Upper lobe of left lung (tissue), 4 donors: ENCODE results near the gene AKAP8L.

Source experiments
- CTCF ChIP-seq, 6 experiments: fragments of 450-650 bp in 4 of 6; fragments of 200-600 bp in 2 of 6; sonication (generic) in 2 of 6; IDR thresholded peaks; one replicate each; pipeline ENCODE4 v1.5.1; 2016 to 2019; ENCODE audit warnings: antibody characterized with exemption in 6 of 6
- POLR2A ChIP-seq, 4 donors: fragments of 450-650 bp; IDR thresholded peaks; one replicate each; pipeline ENCODE4 v1.5.1; 2016 to 2017; ENCODE audit warnings: antibody characterized with exemption in 4 of 4, mild to moderate bottlenecking in 2 of 4

DNA sequence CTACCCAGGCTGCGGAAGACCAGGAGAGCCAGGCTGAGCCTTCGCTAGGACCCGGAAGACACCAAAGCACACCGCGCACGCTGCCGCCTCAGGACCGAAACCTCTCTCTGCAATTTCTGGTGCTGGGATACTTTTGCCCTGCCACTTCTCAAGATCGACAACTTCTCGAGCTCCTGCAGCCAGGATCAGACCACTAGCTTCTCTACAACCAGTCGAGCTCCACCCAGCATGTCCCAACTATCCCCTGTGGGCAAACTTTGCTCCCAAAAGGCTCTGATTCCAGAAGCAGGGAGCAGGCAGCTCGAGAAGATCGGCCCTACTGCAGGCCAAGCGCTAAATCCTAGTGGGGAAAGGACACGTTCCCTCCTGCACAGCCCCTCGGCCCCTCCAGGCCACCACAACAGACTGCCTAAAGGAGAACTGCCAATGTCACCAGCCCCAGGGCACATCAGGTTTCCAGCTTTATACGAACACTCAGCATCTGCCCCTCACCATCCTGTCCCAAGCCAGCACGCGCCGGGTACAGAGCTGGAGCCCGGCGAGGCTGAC, 40.2 kb downstream of the AKAP8L start:
- TF ChIP-seq POLR2A (IDR thresholded peaks at IDR 0.05) (no peak), CTCF (IDR thresholded peaks at IDR 0.05) (no peak)
